Keratinocyte (primary cell): ENCODE data around the gene BASP1.

Experiments
- EZH2 ChIP-seq: IDR thresholded peaks from one replicate; pipeline ENCODE4 v1.6.1; 2012; ENCODE audit warnings: inconsistent platforms, mild to moderate bottlenecking, low read length, moderate library complexity
- TF ChIP-seq, protein P1 (sequence below), 3 experiments: IDR thresholded peaks in 1 of 3; conservative IDR thresholded peaks in 1 of 3; optimal IDR thresholded peaks in 1 of 3; 2 replicates in 2 of 3; 3 replicates in 1 of 3; pipeline versions ENCODE3 to v1.5.1; 2011; ENCODE audit warnings: low read length in 3 of 3, mild to moderate bottlenecking in 3 of 3, moderate library complexity in 2 of 3, control low read depth in 1 of 3, inconsistent platforms in 1 of 3; ENCODE audit not compliant: insufficient read depth in 2 of 3; ENCODE audit errors: extremely low read depth in 1 of 3

DNA sequence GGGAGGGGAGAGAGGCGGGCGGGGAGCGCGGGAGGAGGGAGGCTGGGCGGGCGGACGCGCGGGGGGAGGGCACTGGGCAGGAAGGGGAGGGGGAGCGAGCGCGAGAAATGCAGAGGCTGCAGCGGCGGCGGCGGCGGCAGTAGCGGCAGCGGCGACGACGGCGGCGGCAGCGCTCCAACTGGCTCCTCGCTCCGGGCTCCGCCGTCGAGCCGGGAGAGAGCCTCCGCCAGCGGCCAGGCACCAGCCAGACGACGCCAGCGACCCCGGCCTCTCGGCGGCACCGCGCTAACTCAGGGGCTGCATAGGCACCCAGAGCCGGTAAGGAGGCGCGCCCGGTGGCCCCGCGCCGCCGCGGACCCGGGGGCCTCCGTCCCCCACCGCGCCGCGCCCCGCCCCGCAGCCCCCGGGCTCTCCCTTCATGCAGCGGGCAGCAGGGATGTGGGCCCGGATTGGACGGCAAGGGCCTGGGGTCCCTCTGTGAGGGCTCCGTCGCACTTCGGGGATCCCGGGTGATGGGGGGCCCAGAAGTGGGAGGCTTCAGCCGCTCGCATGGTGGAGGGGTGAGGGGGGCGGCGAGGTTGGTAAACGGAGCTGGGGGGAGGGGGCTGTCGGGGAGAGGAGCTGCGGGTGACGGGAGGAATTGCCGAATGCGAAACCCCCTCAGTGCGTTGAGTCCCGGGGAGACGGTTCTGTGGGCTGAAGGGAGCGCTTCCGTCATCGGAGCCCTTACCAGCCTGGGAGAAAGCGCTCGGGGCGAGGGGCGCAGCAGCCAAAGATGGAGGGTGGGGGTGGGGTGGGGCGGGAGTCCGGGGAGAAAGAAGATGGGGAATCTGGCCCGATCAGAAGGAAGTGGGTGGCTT is at the start of gene BASP1:
- TF ChIP-seq, protein P1, sequence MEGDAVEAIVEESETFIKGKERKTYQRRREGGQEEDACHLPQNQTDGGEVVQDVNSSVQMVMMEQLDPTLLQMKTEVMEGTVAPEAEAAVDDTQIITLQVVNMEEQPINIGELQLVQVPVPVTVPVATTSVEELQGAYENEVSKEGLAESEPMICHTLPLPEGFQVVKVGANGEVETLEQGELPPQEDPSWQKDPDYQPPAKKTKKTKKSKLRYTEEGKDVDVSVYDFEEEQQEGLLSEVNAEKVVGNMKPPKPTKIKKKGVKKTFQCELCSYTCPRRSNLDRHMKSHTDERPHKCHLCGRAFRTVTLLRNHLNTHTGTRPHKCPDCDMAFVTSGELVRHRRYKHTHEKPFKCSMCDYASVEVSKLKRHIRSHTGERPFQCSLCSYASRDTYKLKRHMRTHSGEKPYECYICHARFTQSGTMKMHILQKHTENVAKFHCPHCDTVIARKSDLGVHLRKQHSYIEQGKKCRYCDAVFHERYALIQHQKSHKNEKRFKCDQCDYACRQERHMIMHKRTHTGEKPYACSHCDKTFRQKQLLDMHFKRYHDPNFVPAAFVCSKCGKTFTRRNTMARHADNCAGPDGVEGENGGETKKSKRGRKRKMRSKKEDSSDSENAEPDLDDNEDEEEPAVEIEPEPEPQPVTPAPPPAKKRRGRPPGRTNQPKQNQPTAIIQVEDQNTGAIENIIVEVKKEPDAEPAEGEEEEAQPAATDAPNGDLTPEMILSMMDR (optimal IDR thresholded peaks at IDR 0.05 in 1 of 3, IDR thresholded peaks at IDR 0.05 in 1 of 3, conservative IDR thresholded peaks at IDR 0.05 in 1 of 3; ENCODE audit: extremely low read depth in 1 of 3, insufficient read depth in 2 of 3, low read length in 3 of 3), result no peak
- no peak for TF ChIP-seq EZH2
